Measurements from ENCODE around the gene PCNX2.

- TF ChIP-seq POLR2AphosphoS5 (IDR thresholded peaks at IDR 0.05; ENCODE audit: low read depth, low read length): no peak
- TF ChIP-seq, protein P1, sequence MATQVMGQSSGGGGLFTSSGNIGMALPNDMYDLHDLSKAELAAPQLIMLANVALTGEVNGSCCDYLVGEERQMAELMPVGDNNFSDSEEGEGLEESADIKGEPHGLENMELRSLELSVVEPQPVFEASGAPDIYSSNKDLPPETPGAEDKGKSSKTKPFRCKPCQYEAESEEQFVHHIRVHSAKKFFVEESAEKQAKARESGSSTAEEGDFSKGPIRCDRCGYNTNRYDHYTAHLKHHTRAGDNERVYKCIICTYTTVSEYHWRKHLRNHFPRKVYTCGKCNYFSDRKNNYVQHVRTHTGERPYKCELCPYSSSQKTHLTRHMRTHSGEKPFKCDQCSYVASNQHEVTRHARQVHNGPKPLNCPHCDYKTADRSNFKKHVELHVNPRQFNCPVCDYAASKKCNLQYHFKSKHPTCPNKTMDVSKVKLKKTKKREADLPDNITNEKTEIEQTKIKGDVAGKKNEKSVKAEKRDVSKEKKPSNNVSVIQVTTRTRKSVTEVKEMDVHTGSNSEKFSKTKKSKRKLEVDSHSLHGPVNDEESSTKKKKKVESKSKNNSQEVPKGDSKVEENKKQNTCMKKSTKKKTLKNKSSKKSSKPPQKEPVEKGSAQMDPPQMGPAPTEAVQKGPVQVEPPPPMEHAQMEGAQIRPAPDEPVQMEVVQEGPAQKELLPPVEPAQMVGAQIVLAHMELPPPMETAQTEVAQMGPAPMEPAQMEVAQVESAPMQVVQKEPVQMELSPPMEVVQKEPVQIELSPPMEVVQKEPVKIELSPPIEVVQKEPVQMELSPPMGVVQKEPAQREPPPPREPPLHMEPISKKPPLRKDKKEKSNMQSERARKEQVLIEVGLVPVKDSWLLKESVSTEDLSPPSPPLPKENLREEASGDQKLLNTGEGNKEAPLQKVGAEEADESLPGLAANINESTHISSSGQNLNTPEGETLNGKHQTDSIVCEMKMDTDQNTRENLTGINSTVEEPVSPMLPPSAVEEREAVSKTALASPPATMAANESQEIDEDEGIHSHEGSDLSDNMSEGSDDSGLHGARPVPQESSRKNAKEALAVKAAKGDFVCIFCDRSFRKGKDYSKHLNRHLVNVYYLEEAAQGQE (IDR thresholded peaks at IDR 0.05; ENCODE audit: insufficient read depth in 1 of 2, low read depth in 2 of 2, low read length in 2 of 2): no peak
- TF ChIP-seq TAF1 (IDR thresholded peaks at IDR 0.05; ENCODE audit: borderline replicate concordance, insufficient read depth, low read length): no peak
Measured at GRCh38 chr1:233253832-233254331, 41.6 kb downstream of the PCNX2 start.

All from PFSK-1 (cell line).